Astrocyte of the spinal cord (primary cell): ENCODE measurements around the gene IL17B.
A peak's percentile ranks its signal among the peaks of the same experiment; 100 is the strongest.

Experiments
- DNase-seq: peaks from one replicate; pipeline ENCODE4 v3.0.0; 2011; ENCODE audit warnings: low read depth, low spot score
- H3K4me3 ChIP-seq: 2 replicates; pipeline ENCODE4 v1.5.1; 2011; ENCODE audit warnings: low read depth, mild to moderate bottlenecking, low read length, moderate library complexity
- in situ Hi-C: cut with HindIII; loops from 2 replicates; pipeline ENCODE4 v1.10.0; 2017; ENCODE audit warnings: low sequenced_read_pairs
- TF ChIP-seq, protein P1 (sequence below): IDR thresholded peaks from 2 replicates; pipeline ENCODE4 v1.5.1; 2012; ENCODE audit warnings: low read depth, mild to moderate bottlenecking, low read length, inconsistent platforms

Gene IL17B

GRCh38 chr5:149410071-149410470 lies 31.0 kb upstream of the IL17B start:
- in situ Hi-C loops: no loop called here
- peak overlapping the region; percentile 56 for H3K4me3 ChIP-seq
- no peak for DNase-seq
- TF ChIP-seq, protein P1, sequence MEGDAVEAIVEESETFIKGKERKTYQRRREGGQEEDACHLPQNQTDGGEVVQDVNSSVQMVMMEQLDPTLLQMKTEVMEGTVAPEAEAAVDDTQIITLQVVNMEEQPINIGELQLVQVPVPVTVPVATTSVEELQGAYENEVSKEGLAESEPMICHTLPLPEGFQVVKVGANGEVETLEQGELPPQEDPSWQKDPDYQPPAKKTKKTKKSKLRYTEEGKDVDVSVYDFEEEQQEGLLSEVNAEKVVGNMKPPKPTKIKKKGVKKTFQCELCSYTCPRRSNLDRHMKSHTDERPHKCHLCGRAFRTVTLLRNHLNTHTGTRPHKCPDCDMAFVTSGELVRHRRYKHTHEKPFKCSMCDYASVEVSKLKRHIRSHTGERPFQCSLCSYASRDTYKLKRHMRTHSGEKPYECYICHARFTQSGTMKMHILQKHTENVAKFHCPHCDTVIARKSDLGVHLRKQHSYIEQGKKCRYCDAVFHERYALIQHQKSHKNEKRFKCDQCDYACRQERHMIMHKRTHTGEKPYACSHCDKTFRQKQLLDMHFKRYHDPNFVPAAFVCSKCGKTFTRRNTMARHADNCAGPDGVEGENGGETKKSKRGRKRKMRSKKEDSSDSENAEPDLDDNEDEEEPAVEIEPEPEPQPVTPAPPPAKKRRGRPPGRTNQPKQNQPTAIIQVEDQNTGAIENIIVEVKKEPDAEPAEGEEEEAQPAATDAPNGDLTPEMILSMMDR: no peak

GRCh38 chr5:149409268-149409948 lies 30.3 kb upstream of the IL17B start:
- TF ChIP-seq, protein P1: no peak
- peak overlapping the region; percentile 56 for H3K4me3 ChIP-seq
- in situ Hi-C loops: no loop called here
- DNase-seq: no peak

DNA sequence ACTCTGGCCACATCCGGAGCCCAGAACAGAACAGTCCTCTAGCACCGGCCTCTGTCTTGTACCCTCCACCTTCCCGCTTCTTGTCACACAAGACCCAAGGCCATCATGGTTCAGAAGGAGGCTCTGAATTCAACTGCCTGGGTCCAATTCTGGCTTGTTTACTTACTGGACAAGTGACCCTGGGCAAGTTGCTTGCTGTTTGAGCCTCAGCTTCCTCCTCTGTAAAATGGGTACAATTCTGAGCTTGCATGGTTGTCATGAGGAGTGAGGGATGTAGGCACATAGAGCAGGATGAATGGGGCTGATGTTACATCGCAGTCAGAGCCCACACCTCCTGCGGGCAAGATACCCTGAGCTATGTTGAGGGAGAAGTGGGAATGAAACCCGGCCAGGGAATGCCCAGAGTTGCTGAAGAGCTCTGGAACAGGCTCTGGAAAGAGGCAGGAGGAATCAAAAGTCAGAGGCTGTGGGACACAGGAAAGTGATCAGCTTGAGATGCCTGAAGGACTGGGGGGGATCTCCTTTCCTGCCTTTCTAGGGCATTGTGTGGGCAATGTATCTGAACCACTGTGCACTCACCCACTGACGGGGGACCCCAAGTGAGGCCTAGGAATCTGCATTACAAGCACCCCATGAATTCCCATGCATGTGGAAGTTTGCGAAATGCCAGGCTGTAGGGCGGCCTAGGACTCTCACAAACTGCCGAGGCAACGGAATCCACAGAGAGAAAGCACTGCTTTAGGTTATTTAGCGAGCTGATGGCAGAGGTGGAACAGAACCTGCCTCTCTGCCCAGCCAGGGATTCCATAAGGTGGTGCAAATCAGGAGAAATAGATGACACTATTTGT lies 29.4 kb upstream of the IL17B start:
- in situ Hi-C loops: no loop called here
- peak overlapping the region; percentile 56 for H3K4me3 ChIP-seq
- TF ChIP-seq, protein P1: no peak
- DNase-seq: no peak

DNA sequence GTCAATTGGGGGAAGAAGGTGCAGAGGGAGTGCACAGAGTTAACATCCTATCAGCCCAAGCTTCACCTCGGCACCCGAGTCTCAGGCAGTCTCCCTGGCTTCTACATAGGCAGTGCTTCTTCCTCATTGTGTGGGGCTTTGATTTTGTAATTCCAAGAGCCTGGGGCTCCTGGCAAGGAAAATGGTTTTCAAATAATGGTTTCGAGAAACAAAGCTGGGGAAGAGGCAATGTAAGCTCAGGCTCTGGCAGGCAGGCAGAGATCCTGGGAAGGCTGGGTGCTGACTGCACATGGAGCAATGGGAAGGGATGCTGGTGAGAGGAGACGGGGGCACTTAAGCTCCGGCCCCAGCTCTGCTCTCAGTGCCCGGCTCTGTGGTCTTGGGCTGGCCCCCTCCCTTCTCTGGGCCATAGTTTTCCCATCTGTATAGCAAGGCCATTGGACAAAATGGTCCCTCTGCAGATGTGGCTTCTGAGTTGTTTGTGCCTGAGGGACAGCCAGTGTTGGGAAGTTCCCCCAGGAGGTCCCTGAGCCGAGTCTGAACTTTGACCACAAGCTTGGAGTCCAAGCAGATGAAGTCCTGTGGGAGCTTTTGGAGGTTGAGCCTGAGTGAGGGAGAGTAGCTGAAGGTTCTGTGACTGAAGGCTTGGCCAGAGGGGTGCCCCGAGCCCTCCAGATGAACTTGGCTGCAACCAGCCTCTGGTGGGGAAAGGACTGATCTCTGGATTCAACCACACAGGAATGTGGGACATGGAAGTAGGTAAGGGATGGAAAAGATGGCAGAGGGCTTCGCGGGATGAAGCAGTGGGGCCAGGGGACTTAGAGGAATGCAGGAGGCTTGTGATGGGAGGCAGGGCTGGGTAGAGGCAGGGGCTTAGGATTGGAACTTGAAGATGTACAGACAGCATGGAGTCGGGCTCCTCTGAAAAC lies 28.5 kb upstream of the IL17B start:
- DNase-seq: no peak
- in situ Hi-C loops: no loop called here
- H3K4me3 ChIP-seq: peak overlapping the region; percentile 56
- TF ChIP-seq, protein P1: no peak

DNA sequence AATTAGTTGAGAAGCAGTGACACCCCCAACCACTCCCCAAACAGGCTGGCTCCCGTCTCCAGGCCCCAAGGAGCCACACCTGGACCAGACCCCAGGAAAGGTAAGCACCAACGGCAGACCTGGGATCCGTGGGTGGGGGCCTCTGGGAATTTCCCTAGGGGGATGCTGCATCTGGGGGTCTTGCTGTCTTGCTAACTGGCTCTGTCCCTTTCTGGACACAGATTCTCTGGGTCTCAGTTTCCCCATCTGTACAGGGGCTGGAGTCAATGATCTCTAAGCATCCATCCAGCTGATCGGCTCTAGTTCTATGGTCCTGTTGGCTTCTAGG lies 27.9 kb upstream of the IL17B start:
- in situ Hi-C loops: no loop called here
- H3K4me3 ChIP-seq: peak overlapping the region; percentile 56
- DNase-seq: no peak
- TF ChIP-seq, protein P1: no peak
